HG03196 (cell line): ENCODE results near the gene C6orf132.

Source experiments
- ATAC-seq: cut with Tn5 transposase; IDR thresholded peaks from one replicate; pipeline ENCODE4 v1.9.1; 2021; ENCODE audit not compliant: unreplicated experiment

C6orf132 gene

DNA sequence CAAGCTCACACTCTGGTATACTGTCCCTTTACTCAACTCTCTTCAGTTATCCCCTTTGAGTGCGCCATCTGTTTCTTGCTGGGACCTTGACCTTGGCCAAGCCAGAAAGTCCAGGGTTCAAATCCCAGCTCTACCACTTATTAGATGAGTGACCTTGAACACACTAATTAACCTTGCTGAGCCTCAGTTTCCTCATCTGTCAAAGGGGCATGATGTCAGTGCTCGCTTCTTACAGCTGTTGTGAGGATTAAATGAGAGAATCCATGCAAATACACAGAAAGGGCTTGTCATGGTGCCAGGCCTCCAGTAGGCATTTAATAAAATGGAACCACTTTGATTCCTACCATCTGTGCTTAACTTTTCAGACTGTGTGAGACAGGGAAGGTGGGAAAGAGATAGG lies 34.3 kb downstream of the C6orf132 start:
- no peak for ATAC-seq

DNA sequence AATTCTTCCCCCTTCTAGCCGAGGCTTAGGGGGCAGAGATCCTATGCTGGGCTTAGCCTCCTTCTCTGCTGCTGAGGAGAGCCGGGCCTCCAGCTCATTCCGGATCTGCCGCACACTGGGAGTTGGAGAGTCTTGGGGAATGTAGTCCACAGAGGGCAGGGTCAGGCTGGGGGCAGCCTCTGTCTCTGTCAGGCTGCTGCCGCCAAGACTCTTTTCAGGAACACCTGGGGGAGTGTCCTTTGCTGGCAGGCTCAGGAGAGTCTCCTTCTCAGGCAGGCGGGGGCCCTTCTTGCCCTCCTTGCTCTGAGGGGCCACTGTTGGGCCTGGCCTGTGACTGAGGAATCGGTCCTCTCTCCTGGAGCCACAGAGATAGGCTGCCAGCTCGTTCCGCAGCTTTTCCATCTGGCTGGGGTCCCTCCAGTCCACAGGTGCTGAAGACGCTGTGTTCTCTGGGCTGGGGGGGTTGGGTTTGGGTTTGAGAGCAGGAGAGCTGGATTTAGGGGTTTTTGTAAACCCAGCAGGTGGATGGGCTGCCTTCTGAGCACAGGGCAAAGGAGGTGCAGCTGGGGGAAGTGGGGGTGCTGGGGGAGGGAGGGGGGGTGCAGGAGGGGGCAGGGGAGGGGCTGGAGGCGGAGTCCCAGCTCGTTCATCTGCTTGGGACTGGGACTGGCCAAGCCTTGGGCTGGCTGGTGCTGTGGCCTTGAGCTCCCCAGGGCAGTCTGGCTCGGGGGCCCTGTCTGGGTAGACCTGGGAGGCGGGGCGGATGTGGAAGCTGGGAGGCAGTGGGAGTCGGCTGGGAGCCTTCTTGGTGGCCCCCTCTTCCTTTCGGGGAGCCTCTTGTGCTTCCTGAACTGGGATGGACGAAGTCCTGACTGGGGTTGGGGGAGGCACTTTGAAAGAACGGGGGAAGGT lies 36.1 kb downstream of the C6orf132 start:
- no peak for ATAC-seq

DNA sequence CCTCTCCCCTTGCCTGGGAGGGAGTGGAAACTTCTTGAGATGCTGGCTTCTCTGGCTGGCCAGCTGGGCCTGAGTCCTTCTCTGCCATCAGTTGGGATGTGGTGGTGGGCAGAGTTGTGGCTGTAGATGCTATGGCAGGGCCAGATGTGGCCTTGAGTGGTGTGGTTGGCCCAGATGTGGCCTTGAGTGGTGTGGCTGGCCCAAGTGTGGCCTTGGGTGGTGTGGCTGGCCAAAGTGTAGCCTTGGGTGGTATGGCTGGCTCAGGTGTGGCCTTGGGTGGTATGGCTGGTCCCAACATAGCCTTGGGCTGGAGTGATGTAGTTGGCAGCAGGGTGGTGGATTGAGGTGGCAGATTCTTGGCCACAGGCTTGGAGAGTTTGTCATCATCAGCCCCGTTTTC lies 36.7 kb downstream of the C6orf132 start:
- ATAC-seq: no peak

DNA sequence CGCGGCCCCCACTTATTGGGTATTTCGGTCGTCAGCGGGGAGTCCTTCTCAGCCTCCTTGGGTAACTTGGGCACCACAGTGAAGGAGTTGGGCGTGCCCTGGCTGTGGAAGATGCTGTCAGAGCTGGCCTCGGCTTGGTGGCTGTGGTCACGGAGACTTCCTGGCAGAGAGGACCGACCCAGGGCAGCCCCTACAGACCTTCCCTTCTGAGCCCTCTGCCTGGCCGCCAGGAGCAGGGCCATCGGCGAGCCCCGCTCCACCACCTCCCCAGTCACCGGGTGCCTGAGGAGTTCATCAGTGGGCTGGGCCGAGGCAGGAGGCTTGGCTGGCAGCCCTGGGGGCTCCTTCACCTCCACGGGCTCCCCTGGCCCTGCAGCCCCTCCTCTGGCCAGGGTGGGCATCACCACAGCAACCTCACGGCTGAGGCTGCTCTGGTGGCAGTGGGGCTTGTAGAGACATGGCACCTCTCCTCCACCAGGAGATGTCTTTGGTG lies 37.2 kb downstream of the C6orf132 start:
- ATAC-seq: no peak

DNA sequence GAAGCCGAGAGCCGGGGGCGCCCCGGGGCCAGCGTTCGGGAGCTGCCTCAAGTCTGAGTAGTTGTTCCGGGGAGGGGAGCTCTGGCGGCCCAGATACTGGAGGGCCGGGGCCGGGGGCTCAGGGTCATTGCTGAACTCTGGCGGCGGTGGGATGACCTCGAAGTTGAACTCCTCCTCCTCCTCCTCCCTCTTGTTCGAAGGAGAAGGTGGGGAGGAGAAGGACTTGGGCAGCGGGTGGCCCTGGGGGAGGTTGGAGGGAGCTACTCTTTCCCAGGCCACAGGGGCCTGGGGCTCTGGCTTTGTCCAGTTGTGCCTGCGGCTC lies 37.7 kb downstream of the C6orf132 start:
- ATAC-seq: no peak

DNA sequence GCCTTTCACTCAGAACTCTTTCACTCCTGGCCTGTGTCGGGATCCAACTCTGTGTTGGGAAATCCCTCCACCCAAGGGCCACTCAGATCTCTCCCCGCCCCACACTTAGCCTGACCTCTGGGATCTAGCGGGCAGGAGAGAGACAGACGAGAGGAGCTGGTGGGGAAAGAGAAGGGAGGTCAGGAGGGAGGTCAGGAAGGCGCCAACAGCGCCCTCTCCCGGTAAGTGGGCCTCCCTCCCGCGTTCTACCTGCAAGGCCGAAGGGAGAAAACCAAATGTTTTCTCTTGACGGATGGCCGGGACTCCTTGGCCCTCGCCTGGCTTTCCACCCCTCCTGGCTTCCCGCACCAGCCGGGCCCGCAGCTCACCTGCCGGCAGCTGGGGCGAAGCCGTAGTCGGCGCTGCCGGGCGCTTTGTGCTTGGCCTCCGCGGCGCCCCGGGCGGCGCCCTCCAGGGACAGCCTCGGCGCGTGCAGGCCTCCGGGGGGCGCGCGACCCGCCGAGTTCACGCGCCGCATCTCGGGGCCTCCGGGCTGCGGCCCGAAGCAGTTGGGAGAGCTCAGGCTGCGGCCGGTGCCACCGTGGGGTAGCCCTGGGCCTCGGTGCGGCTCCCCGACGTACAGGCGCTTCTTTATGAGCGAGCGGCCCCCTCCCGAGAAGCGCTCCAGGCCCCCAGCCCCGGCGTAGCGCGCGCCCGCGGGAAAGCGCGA lies 38.2 kb downstream of the C6orf132 start:
- no peak for ATAC-seq

DNA sequence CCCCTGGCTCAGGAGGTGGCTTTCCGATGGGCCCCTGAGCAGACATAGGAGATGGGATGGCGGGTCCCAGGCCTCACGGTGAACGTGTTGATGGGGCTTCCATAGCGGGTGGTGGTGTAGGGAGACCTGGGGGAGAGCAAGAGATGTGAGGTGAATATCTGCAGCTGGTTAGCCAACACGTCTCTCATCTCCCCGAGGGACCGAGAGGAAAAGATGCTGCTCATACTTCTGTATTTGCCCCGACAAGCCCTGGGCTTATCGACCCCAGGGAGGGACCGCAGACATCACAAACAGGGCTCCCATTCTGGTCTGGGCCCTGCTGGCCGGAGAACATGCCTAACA lies 38.7 kb downstream of the C6orf132 start:
- ATAC-seq: no peak

DNA sequence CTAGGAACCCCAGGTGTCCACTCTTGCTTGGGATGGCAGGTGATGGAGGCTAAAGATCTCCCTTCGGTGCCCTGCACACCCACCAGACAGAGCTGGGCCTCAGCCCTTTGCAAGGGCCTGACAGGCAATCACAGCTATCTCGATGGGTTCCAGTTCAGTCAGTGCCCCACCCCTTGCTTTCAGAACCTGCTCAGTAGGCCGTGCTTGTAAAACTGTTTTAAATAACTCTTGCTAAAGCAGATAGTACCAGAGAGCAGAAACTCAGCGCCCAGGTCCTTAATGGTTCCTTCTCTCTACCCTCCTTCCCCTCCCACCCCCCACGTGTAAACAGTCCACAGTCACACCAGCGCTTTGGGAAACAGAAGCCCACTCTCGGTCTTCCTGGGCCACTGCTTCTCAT lies 39.2 kb downstream of the C6orf132 start:
- ATAC-seq: no peak

DNA sequence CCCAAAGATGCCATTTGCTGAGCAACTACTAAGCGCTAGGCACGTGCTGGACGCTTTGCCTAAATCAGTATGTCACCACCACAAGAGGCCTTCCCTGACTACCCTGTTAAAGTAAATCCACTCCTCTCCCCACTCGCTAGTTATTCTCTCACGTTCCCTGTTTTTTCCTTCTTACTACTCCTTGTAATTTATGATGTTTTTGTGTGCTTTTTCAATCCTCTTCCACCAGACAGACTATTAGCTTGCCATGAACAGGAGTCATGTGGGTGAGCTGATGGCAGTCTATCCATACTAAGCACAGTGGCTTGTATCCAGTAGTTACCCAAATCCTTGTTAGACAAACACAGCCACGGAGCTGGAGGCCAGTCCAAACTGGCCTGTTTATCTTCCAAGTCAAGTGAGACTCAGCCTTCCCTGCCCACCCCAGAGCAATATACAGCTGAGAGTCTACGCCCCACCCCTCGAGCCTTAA lies 41.2 kb downstream of the C6orf132 start:
- ATAC-seq: no peak

DNA sequence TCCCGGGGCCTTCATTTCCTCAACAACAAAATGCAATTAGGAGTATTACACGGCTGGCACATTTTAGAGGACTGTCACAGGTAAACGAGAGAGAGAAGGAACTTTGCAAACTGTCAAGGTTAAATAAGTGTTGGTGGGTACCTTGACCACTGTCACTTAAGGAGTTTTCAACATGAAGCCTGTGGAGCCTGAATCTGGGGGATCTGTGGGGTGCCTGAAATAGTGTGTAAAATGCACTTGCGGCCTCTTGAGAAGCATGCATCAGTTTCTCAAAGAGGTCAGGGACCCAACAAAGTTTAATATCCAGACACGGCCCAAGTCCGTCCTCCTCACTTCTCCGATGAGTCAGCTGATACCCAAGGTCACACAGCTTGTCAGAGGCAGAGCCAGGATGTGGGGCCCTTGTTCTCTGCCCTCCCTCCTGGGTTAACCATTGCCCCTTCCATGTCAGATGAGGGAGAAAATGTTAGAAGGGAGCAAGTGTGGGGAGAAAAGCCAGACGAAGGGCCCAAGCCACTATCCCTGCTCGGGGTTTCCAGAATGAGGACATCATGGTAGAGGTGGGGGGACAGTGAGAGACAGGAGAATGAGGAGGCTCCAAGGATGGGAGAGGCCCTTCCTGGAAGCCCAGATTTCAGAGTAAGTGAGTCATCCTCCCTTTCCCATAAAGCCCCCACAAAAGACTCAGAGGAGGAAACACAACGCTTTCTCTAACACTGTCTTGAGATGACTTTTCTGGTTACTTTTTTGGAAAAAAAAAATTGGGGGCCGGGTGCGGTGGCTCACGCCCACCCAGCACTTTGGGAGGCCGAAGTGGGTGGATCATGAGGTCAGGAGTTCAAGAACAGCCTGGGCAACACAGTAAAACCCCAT lies 42.2 kb downstream of the C6orf132 start:
- ATAC-seq: no peak

DNA sequence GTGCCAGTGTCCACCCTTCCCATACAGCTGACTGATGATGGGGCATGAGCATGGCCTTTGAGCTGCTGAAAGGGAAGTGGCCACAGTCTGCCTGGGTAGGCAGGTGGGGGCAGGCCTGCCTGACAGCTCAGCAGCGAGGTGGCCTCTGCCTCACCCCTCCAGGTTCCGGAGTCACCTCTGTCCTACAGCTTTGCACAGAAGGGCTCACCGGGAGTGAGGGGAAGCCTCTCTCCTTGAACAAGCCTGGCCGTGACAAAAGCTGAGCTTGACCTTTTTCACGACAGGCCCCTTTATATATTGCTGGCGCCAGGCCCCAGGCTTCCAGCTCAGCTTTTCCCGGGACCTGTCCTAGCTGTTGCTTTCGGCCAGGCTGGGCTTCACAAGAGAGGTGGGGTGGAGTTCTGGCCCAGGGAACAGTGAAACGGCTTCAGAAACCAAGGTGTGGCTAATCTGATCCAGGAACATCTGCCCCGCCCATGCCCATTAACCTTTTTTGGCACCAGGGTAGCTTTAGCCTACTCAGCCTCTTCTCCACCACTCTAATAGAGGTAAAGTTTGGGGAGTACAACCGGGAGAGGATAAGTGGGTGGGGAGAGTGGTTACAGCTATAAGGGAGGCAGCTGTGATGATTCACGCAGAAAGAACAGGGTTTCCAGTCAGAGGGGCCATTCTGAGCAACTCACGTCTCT lies 42.9 kb downstream of the C6orf132 start:
- ATAC-seq: no peak

DNA sequence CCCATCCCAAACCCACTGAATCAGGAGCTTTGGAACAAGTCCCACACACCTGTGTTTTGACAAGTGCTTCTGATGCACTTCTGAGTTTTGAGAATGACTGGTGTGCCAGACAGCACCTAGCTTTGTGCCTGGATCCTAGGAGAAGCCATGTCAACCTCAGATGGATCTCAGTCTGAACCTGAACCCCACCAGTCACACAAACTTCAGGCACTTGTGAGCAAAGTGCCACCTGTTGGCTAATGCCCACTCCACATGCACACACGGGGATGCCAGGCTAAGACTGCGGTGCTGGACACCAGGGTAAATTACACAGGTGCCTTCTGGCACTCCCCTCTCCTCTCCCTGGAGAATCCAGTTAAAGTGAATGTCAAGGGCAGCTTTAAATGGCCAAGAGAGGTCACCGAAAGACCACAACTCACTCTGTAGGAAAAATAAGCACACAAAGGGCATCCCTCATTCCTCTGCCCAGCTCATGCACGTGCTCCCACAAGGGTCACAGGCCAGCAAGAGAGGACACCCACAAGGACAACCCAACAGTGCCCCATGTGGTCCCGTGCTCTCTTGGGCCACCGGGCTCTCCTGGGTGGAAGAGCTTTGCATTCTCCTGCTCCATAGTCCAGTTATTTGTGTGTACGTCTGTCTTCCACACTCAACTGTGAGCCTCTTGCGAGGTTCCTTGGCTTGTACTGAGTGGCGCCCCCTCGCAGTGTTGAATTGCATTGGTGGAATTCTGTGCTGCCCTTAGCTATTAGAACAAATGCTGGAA lies 46.5 kb downstream of the C6orf132 start:
- no peak for ATAC-seq

DNA sequence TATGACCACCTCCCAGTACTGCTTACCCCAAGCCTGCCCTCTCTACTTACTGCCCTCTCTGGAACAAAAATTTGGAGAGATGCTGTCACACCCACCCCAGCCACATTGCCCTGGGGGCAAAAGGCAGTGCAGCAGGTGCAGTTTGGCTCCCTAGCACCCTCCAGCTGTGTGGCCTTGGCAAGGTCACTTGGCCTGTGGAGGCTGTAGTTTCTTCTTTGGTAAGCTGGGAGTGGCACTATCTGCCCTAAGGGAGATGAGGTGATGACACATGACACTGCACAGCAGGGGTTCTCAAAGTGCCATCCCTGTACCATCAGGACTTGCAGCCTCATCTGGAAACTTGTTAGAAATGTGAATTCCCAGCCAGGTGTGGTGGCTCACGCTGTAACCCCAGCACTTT lies 47.3 kb downstream of the C6orf132 start:
- no peak for ATAC-seq

DNA sequence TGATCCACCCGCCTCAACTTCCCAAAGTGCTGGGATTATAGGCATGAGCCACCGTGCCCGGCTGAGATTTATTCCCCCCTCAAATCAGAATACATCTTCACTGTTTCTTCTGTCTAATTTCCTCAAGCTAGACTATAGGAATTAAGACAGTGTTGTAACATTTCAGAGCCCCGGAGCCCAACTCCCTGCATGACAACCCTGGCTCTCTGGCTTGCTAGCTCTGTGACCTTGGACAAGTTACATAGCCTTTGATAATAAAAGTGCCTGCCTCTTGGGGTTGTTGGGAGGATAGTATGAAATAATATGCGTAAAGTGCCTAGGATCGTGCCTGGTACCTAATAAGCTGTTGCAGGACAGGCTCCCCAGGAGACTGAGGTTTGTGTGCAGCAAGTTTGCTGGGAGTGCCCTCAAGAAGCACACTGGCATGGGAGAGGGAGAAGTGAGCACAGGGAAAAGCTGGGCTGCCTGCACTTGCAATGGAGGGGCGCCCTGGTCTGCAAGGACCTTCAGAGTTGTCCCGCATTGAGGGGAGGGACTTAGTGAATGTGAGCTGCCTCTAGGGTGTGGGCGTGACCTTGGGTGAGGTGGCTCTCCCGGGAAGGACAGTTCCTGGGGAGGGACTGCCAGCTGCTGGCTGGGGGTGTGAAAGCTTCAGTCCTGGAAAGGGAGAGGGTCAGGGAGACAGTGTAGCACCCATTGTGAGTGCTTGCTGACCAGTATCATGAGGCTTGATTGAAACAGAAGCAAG lies 48.7 kb downstream of the C6orf132 start:
- ATAC-seq: no peak

DNA sequence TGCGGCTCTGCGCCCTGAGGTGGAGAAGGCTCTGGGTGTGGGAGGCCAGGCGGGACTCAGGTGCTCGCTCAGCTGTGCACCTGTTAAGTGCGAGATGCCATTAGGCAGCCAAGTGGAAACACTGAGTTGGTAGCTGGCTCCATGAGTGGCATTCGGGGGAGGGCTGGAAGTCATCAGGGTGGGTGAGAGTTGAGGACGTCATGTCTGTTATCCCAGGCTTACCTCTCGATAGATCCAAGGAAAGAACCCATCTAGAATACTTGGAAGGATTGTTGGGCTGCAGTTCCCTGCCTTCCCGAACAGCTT lies 50.7 kb downstream of the C6orf132 start:
- ATAC-seq: no peak

DNA sequence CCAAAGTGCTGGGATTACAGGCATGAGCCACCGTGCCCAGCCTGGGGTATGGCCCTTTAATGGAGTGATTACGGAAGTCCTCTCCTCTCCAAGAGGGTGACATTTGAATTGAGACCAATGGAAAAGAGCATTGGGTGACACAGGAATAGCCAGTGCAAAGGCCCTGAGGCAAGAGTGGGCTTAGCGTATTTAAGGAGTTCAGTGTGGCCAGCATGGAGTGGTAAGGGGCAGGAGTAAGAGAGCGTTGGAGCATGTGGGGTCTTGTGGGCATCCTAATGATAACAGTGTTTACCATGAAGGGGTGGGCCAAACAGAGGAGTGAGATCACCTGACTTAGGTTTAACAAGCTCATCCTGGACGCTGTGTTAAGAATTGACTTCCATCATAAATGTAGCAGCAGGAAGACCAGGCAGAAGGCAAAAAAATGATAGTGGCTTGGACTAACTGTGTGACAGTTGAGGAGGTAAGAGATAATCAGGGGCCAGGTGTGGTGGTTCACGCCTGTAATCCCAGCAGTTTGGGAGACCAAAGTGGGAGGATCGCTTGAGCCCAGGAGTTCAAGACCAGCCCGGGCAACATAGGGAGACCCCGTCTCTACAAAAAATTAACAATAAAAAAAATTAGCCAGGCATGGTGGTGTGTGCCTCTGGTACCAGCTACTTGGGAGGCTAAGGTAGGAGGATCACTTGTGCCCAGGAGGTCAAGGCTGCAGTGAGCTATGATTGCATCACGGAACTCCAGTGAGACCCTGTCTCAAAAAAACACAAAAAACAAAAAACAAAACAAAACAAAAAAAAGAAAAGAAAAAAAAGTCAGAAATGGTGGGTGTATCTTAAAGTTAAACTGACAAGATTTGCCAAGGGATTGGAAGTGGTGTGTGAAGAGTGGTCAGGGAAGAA lies 51.4 kb downstream of the C6orf132 start:
- ATAC-seq: no peak

DNA sequence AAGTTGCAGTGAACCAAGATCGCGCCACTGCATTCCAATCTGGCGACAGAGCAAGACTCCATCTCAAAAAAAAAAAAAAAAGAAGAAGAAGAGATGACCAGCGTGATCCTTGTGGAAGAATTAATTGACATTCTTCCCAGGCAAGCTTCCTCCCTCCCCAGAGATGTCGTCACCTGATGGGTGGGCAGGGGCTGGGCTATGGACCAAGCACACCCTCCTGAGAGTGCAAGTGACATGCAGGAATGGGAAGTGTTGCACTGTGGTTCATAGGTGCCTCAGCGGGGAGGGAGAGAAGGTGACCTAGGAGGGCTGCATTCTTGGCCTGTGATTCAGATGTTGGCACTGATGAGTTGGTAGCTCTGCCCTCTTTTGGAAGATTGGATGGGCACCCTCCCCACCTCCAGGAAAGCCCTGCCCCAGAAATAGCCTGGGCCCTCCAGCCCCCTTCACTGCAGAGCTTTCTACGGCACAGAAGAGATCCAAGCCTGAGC lies 54.3 kb downstream of the C6orf132 start:
- ATAC-seq: no peak
